Stromal cell of bone marrow (primary cell): Measurements from ENCODE around the gene CAPN14.

ENCODE experiments used
- DNase-seq: peaks from one replicate; pipeline ENCODE4 v3.0.0-alpha.2; 2012; ENCODE audit warnings: low read depth

CAPN14 gene, protein sequence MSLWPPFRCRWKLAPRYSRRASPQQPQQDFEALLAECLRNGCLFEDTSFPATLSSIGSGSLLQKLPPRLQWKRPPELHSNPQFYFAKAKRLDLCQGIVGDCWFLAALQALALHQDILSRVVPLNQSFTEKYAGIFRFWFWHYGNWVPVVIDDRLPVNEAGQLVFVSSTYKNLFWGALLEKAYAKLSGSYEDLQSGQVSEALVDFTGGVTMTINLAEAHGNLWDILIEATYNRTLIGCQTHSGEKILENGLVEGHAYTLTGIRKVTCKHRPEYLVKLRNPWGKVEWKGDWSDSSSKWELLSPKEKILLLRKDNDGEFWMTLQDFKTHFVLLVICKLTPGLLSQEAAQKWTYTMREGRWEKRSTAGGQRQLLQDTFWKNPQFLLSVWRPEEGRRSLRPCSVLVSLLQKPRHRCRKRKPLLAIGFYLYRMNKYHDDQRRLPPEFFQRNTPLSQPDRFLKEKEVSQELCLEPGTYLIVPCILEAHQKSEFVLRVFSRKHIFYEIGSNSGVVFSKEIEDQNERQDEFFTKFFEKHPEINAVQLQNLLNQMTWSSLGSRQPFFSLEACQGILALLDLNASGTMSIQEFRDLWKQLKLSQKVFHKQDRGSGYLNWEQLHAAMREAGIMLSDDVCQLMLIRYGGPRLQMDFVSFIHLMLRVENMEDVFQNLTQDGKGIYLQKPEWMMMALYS

DNA sequence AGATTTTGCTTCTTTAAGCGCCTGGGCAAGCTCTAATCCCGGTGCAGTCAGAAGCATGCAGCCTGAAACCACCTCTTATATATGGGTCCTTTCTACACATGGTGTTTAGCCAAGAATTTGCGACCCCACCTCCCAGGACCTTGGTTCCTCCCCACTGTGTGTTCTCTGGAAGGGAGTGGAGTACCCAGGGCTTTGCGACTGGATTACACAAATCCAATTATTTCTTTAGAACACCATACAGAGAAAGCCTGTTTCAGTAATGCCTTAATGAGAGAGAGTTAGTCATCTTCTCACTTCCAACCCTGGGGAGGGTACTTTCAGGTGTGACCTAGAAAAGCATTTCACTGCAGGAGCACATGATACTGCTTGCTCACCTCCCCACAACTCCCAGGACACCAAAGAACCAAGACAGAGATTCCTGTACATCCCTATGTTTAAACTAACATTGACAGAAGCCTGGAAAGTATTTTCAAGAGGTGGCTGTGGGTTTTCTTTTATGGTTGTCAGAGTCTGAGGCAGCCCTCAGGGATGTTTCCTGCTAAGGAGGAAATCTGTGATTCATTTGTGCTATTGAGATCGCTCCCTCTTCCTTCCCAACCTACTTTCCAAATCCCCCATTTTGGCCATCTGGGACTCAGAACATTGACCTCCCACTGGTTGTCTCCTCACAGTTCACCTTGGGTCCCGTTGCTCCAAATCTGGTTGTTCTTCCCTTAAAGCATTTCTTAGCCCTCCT, at the start of gene CAPN14:
Gene CAPN14 (minus strand): TSS at position 51 of the 736 bp plus-strand sequence. CDS start 12,068 bp downstream, outside the sequence.
- DNase-seq = no peak

DNA sequence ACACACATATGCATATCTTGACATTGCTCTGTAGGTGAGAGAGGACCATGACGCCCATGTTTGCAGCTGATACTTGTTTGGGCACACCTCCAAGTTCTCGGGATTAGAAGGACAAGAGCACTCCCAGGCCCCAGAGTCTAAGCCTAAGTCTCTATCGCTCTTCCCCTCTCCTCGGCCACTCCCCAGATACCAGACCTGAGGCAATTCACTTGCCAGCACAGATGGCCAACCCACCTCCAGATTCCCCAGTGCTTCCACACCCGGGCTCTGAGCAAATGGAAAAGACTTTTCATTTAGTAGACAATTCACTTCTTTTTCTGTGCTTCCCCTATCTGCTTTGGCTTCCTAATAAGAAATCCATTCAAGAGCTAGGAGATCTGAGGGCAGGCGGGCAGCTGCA, 49.5 kb upstream of the CAPN14 start:
- DNase-seq = no peak

DNA sequence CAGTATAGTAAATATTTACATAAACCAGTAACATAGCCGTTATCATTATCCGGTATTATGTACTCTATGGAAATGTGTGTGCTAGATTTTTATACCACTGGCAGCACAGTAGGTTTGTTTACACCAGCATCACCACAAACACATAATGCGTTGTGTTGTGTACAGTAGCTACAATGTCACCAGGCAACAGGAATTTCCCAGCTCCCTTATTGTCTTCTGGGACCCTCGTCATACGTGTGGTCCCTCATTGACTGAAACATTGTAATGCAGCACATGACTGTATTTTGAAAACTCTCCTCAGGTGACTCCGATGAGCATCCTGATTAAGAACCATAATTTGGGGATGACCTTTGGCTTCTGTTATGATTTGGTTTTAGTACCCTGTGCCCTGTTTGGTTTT, 47.9 kb upstream of the CAPN14 start:
- no peak for DNase-seq

DNA sequence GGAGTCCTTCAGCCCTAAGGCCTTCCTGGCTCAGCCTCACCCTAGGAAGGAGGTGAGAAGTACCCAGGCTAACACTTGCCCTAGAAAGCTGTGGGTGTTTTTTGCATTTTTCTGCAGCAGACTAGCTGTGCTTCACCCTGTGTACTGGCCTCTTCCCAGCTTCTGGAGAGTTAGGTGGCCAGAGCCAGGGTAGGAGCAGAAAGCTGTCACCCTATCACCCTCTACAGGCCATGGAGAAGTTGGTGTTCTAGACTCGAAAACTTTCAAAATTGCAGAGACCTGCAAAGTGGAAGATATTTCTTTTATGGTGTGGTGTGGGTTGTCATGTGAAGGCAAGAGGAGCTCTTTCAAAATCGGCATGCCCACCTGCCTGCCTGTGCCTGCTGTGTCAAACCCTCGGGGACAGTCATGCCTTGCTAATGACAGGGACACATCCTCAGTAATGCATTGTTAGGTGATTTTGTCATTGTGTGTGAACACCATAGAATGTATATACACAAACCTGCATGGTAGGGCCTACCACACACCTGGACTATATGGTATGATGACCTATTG, 46.4 kb upstream of the CAPN14 start:
- DNase-seq = no peak

DNA sequence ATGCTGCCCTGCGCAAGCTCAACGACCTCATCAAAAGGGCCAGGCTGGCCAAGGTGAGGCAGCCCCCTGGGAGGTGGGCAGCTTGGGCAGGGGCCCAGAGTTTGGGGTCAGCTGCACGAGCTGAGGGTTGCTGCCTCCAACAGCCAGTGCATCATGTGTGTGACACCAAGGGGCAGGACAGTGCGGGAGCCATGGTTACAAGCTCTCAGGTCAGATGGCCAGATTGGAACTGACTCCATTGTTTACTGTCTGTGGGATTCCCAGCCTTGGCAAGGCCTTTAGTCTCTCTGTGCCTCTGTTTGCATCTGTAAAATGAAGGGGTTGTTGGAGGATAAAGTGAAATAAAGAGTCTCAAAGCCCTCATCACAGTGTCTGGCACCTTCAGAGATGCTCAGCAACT, 43.6 kb upstream of the CAPN14 start:
- DNase-seq = no peak

DNA sequence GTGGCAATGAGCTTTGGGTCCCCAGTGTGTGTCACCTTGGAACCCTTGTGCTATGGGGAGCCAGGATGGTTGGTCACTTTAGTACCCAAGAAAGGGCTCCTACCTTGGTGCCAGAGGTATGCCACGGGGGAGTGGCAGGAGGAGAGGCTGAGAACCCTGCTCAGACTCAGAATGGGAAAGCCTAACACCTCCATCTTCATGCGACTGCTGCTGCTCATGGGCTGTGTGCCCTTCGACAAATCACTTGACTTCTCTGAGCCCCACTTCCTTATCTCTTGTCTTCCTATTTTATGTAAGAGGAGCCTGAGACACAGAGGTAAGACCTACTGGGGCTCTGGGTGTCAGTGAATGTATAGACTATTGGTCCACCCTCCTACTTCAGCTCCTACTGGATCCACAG, 41.8 kb upstream of the CAPN14 start:
- DNase-seq = no peak

DNA sequence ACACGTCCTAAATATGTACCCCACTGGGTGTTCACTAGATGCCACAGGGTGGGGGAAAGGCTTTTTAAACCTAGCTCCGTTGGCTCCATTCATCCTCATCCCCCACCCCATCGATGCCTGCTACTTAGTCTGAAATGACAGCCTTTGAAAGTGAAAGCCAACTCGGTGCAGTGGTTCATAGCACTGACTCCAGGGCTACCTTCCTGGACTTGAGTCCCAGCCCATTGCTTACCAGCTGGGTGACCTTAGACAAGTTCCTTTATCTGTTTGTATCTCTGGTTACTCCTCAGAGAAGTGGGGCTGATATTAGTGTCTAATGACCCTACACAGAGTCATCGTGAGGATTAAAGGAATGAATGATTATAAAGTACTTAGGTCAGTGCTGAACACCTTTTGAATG, 41.0 kb upstream of the CAPN14 start:
- DNase-seq = no peak

DNA sequence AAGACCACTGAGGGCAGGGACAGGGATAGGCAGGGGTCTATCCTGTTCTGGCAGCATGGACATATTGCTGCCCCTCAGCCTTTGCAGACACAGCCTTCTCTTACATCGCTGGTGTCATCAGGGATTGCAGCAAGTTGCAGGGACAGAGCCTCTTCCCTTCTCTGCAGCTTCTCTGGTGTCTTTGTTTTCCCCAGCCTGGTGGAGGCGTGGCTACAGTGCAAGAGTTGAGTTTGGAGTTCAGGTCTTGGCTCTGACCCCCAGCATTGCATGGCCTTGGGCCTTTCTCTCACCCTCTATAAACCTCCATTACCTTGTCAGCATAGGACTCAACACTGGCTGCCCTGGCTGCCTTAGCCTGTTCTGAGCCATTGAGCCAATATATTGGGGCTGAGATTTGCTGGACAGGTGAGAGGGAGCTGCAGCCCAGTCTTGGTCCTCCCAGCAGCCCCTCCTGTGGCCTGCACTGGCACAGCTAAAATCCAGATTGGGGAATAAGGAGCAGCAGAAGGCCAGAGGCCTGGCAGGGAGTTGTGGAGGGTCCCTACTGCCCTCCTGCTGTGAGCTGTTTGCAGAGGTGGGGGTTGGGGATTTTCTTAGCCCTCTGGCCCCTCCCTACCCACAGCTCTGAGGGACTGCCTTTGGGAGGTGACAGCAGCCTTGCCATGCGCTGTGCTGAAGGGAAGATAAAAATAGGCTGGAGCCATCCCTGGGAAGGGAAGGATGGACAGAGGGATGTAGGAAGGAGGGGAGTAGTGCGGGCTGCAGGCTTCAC, 39.5 kb upstream of the CAPN14 start:
- DNase-seq = no peak

DNA sequence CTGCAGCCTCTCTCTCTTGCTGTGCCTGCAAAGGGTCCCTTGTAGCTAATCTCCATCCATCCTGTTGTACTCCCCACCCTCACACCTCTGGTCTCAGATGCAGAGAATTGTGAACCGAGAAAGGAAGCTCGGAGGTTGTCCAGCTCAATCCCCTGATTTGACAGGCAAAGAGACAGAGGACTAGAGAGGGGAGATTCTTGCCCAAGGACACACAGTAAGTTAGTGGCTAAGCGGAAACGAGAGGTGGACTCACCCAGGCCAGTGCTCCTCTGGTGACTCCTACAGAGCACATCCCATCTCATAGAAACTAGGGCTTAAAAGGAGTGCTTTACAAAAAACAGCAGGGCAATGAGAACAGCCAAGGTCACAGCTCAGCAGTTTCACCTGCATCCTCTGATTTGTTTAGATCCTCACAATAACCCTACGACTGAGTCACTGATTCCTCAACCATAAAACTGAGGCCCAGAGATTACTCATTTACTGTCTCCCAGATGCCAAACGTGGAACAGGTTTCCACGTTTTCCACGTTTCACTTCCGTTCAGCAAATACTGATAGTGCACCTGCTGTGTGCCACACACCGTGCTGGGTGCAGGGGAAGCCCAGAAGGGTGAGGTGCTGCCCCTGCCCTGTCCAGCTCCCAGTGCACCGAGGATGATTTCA, 38.7 kb upstream of the CAPN14 start:
- no peak for DNase-seq

DNA sequence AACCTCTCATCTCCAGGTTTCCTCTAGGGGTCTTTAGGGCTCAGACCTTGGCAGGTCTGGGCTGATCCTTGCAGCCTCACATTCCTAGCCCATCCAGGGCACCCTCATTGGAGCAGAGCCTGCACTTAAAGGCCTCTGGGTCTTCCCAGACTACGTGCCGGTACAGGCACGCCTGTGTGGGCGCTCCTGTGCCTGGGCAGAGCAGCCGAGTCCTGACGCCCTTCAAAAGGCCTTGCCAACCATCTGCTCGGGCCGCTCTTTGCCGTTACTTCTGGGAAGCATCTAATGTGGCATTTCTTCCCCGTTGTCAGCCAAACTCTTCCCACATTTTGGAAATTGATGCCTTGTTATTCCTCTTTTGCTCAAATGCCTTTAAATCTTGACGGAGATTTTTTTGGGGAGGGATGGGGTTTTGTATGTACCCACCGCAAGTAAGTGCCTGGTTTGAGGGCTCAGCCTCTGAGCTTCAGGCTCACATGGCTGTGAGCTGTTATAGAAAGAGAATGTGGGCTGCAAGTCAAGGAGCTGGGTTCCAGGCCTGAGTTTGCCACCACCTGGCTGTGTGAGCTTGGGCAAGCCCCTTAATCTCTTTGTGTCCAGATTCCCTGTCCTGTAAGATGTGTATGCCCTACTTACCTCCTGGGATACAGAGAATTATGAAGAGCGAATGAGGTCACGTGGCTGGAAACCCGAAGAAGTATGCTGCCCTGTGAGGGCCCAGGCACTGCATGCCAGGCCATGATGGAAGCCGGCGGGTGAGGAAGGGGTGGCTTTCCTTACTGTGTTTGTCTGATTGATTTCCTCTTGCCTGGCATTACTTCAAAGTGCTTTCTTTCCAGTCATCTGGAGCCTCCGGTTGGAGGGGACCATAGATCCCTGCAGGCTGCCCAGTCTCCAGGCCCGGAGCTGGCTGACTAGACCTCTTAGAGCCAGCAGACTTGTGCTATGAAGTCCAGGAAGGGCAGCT, 37.2 kb upstream of the CAPN14 start:
- DNase-seq = no peak

DNA sequence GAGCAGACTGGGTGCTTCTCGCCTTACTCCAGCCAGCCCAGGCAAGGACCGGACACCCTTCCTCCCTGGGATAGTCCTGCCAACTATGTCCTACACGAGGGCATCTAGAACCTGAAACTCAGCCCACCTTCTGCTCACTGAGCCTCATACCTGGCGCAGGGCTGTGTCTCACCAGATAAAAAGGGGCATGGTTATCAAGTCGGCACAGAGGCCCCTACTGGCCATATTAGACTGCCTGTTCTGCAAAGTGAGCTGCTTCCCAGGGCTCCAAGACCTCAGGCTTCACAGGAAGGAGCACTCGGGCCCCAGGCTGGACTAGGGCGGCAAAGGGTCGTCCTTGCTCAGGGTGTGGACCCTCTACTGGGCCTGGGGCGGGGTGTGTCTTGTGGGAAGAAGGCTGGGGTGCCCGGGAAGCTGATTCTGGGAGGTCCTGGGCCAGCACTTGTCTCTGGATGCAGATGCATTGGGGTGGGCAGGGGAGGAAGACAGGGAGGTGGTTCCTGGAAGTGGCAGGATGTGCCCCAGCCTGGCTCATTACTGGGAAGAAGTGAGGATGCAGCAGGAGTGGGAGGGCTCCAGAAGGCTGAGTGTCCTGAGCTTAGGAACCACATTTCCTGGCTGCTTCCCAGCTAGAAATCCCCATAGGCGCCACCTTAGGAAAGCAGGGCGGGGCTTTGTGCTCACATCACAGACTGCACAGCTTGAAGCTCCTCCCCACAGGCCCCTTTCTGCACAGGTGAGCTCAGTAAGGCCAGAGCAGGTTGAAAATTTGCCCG, 36.2 kb upstream of the CAPN14 start:
- DNase-seq = no peak

DNA sequence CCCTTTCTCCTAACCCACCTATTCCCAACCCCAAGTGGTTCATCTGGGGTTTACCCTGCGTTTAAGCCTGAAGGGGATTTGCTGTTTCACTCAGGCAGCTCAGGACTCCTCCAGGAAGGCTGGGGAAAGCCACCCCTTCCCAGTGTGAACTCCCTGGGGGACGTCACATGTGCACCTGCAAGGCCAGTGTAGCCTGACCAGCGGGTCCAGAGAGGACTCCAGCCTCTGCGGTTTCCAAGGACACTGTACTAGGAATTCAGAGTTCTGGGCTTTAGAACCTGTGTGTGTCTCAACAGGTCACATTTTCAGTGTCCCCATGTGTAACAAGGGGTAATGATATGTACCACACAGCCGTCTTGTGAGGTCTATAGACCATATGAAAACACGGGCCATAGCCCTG, 34.5 kb upstream of the CAPN14 start:
- DNase-seq = no peak

DNA sequence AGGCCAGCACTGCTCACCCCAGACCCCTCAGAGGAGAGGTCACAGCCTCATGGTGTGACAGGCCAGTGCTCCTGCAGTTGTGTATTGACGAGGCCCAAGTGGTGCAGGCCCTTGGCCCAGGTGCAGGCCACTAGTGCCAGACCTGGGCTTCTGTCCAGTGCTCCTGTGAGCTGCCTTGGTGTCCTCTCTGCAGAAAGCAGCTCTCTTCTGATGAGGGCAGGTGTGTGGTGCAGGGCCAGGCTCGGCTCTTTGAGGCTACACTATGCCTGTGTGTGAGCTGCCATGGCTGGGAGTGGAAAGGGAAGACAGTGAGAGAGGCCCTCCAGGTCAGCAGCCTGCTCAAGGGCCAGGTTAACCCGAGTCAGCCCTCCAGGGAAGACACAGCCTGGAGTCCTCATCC, 33.7 kb upstream of the CAPN14 start:
- no peak for DNase-seq

DNA sequence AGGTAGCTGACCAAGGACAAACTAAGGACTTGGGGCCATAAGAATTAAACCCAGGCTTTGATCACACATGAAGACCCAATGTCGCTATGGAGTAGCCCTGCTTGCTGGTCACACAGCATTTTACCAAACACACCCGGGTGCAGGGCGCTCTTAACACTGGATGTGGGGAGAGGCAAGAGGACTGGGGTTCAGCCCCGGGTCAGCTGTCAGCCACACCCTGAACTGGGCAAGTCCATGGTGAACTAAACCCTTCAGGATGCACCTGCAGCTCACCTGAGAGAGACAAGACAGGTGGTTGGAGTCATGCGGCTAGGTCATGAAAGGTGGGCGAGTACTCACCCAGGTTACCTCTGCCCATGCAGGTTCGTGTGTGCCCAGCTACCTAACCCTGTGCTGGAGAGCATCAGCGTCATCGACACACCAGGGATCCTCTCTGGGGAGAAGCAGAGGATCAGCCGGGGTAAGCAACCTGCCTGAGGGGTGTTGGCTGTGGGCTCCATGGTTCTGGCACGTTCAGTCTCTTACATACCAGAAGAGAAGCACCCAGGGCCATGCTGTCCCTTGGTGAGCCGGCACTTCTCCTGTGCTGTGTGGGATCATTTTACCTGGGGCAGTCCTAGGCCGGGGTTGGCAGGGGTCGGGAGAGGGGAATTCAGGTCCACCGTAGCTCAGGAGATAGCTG, 31.8 kb upstream of the CAPN14 start:
- DNase-seq = no peak

DNA sequence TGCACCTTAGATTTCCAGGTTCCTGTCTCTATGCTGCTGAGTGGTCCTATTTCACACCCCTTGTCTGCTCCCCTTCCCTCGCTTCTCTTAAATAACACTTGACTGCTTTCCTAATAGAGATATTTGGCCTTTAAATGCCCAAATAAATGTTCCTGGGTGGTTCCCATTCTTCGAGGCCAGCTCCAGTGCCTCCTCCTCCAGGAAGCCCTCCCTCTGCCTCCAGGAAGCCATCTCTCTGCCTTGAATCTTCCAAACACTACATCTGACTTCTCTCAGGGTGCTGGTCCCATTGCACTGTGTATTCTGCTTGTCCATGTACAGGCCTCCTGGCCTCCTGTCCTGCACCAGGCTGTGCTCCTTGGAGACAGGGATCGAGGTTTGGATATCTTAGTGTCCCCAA, 30.8 kb upstream of the CAPN14 start:
- no peak for DNase-seq

DNA sequence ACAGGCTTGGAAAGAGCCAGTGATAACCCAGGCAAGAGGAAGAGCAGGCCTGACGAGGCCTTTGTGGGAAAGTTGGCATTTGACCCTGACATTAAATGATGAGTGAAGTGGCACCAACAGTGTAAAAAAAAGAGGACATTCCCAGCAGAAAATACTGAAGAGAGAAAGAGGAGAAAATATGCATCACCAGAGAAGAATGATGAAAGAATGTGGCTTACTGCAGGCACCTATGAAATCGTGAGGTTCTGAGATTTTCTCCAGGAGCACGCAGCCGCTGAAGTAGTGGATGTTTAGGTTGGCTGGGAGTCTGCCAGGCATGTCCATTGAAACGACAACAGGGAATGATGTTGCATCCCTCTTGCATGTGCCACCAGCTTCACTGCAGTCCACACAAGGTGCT, 30.4 kb upstream of the CAPN14 start:
- no peak for DNase-seq

DNA sequence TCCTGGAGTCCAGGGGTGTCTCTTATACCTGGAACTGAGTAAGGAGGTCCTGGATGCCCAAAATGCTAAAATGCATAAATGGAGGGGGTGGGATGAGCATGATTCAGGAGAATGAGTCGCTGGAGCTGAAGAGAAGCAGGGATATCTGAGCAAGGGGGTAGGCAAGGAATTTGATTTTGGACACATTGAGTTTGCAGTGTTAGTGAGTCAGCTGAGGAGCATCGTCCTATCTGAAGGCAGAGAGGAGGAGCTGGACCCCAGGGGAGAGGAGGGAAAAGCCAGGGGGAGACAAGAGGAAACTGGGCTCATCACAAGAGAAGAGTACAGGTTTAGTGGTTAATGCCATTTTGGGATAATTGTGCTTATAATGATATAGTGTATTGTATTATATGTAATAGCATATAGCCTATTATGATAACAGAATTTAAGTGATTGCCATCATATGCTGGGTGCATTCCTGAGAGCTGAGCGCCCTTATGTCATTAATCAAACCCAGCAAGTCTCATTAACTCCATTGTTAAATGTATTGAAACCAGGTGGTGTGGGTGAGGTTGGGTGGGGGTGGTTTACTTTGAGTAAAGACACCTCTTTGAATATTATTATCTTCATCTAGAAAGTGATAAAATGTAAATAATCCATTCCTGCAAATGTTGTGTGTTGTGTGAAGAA, 29.0 kb upstream of the CAPN14 start:
- DNase-seq = no peak

DNA sequence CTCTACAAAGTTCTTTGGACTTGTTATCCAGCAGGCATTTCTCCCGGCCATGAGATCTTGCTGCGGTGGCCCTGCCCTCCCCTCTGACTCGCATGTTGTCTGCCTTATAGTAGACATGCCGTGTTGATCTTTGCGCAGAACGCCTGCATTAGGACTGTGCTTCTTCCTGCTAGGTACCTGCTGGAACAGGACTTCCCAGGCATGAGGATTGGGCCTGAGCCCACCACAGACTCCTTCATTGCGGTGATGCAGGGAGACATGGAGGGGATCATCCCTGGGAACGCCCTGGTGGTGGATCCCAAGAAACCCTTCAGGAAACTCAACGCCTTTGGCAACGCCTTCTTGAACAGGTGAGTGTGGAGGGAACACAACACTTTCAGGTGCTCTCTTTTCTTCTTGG, 26.8 kb upstream of the CAPN14 start:
- no peak for DNase-seq
